ENCODE results near the gene OR52W1.

Gene OR52W1

GRCh38 chr11:6237266-6237665, 38.2 kb downstream of the OR52W1 start:
- H3K23ac ChIP-seq (ENCODE audit: low read length) = no peak overlapping the region
- DNase-seq = no peak
- no peak overlapping the region for H3K18ac ChIP-seq (ENCODE audit: low read length)
- peaks cover 2 to 5% of the 10 kb centered on the region in 2 experiments for H3K4me1 ChIP-seq (ENCODE audit: control insufficient read depth in 1 of 2, insufficient read depth in 2 of 2, low read length in 2 of 2)
- H2BK120ac ChIP-seq (ENCODE audit: insufficient read depth, low read length, poor library complexity) = no peak overlapping the region
- peaks cover 5% of the 10 kb centered on the region for H3K79me2 ChIP-seq (ENCODE audit: control insufficient read depth, insufficient read depth, low read length, poor library complexity)
- no peak overlapping the region for H3K4me2 ChIP-seq (ENCODE audit: low read length)
- no peak overlapping the region for H3K4me3 ChIP-seq (ENCODE audit: low read depth, low read length)
- no peaks in the 10 kb centered on the region for H3K9me3 ChIP-seq (ENCODE audit: insufficient read depth, low read depth, low read length)
- no peak overlapping the region for H2BK5ac ChIP-seq (ENCODE audit: low read depth, low read length, poor library complexity)
- H2AK5ac ChIP-seq (ENCODE audit: low read length) = no peak overlapping the region
- no peak overlapping the region for H3K14ac ChIP-seq (ENCODE audit: low read length)
- no peak overlapping the region for H4K12ac ChIP-seq (ENCODE audit: low read depth, low read length)
- WGBS (ENCODE audit: extremely low coverage, insufficient coverage, insufficient read length) = no CpG with 5 or more reads among the region's 4 CpGs
- peaks cover 7% of the 10 kb centered on the region for H3K79me1 ChIP-seq (ENCODE audit: low read length)
- H3K9ac ChIP-seq (ENCODE audit: low read length) = no peak overlapping the region
- no peaks in the 10 kb centered on the region for H3K27me3 ChIP-seq (ENCODE audit: insufficient read depth, low read length)
- no peak overlapping the region for H4K91ac ChIP-seq (ENCODE audit: low read depth, low read length)
- H2AFZ ChIP-seq (ENCODE audit: insufficient read depth, low read length, poor library complexity) = no peak overlapping the region
- H3K4ac ChIP-seq (ENCODE audit: low read depth, low read length) = no peak overlapping the region
- H2BK12ac ChIP-seq (ENCODE audit: low read length) = no peak overlapping the region
- no peaks in the 10 kb centered on the region for H3K36me3 ChIP-seq (ENCODE audit: control insufficient read depth in 1 of 2, insufficient read depth in 2 of 2, low read length in 2 of 2)
- no peak overlapping the region for H4K8ac ChIP-seq (ENCODE audit: low read depth, low read length)
- H3K27ac ChIP-seq (ENCODE audit: low read depth, low read length) = no peak overlapping the region

GRCh38 chr11:6237761-6238302, 38.8 kb downstream of the OR52W1 start:
- Histone ChIP-seq H3K4me1 (ENCODE audit: control insufficient read depth in 1 of 2, insufficient read depth in 2 of 2, low read length in 2 of 2) (peaks cover 2 to 5% of the 10 kb centered on the region in 2 experiments), H4K91ac (ENCODE audit: low read depth, low read length) (no peak overlapping the region), H3K14ac (ENCODE audit: low read length) (no peak overlapping the region), H3K4ac (ENCODE audit: low read depth, low read length) (no peak overlapping the region), H3K9me3 (ENCODE audit: insufficient read depth, low read depth, low read length) (no peaks in the 10 kb centered on the region), H3K79me2 (ENCODE audit: control insufficient read depth, insufficient read depth, low read length, poor library complexity) (peaks cover 5% of the 10 kb centered on the region), H4K8ac (ENCODE audit: low read depth, low read length) (no peak overlapping the region), H3K4me2 (ENCODE audit: low read length) (no peak overlapping the region), H3K27me3 (ENCODE audit: insufficient read depth, low read length) (no peaks in the 10 kb centered on the region), H2BK12ac (ENCODE audit: low read length) (no peak overlapping the region), H3K27ac (ENCODE audit: low read depth, low read length) (no peak overlapping the region), H3K4me3 (ENCODE audit: low read depth, low read length) (no peak overlapping the region), H2AFZ (ENCODE audit: insufficient read depth, low read length, poor library complexity) (no peak overlapping the region), H2BK5ac (ENCODE audit: low read depth, low read length, poor library complexity) (no peak overlapping the region), H3K79me1 (ENCODE audit: low read length) (peaks cover 7% of the 10 kb centered on the region), H4K12ac (ENCODE audit: low read depth, low read length) (no peak overlapping the region), H3K18ac (ENCODE audit: low read length) (no peak overlapping the region), H2AK5ac (ENCODE audit: low read length) (no peak overlapping the region), H3K36me3 (ENCODE audit: control insufficient read depth in 1 of 2, insufficient read depth in 2 of 2, low read length in 2 of 2) (no peaks in the 10 kb centered on the region), H2BK120ac (ENCODE audit: insufficient read depth, low read length, poor library complexity) (no peak overlapping the region), H3K9ac (ENCODE audit: low read length) (no peak overlapping the region), H3K23ac (ENCODE audit: low read length) (no peak overlapping the region)
- no peak for DNase-seq
- no CpG with 5 or more reads among the region's 5 CpGs for WGBS (ENCODE audit: extremely low coverage, insufficient coverage, insufficient read length)

- no CpG with 5 or more reads among the region's 1 CpG for WGBS (ENCODE audit: extremely low coverage, insufficient coverage, insufficient read length)
- Histone ChIP-seq H3K4me2 (ENCODE audit: low read length) (no peak within 1 kb of the TSS), H2BK5ac (ENCODE audit: low read depth, low read length, poor library complexity) (no peak within 1 kb of the TSS), H3K9ac (ENCODE audit: low read length) (no peak within 1 kb of the TSS), H3K18ac (ENCODE audit: low read length) (no peak within 1 kb of the TSS), H3K79me1 (ENCODE audit: low read length) (peaks cover 7% of the 10 kb centered on the region), H2BK120ac (ENCODE audit: insufficient read depth, low read length, poor library complexity) (no peak within 1 kb of the TSS), H4K91ac (ENCODE audit: low read depth, low read length) (no peak within 1 kb of the TSS), H4K12ac (ENCODE audit: low read depth, low read length) (no peak within 1 kb of the TSS), H2AFZ (ENCODE audit: insufficient read depth, low read length, poor library complexity) (no peak within 1 kb of the TSS), H2AK5ac (ENCODE audit: low read length) (no peak within 1 kb of the TSS), H3K27me3 (ENCODE audit: insufficient read depth, low read length) (no peaks in the 10 kb centered on the region), H3K27ac (ENCODE audit: low read depth, low read length) (no peak within 1 kb of the TSS), H3K9me3 (ENCODE audit: insufficient read depth, low read depth, low read length) (no peaks in the 10 kb centered on the region), H3K36me3 (ENCODE audit: control insufficient read depth in 1 of 2, insufficient read depth in 2 of 2, low read length in 2 of 2) (no peaks in the 10 kb centered on the region), H3K4me1 (ENCODE audit: control insufficient read depth in 1 of 2, insufficient read depth in 2 of 2, low read length in 2 of 2) (peaks cover 0 to 2% of the 10 kb centered on the region in 2 experiments), H3K4ac (ENCODE audit: low read depth, low read length) (no peak within 1 kb of the TSS), H4K8ac (ENCODE audit: low read depth, low read length) (no peak within 1 kb of the TSS), H3K23ac (ENCODE audit: low read length) (no peak within 1 kb of the TSS), H2BK12ac (ENCODE audit: low read length) (no peak within 1 kb of the TSS), H3K4me3 (ENCODE audit: low read depth, low read length) (no peak within 1 kb of the TSS), H3K79me2 (ENCODE audit: control insufficient read depth, insufficient read depth, low read length, poor library complexity) (peaks cover 5% of the 10 kb centered on the region), H3K14ac (ENCODE audit: low read length) (no peak within 1 kb of the TSS)
- DNase-seq = no peak
Measured at GRCh38 chr11:6238902-6239301, 39.9 kb downstream of the OR52W1 start, which contains the start of gene CNGA4. Gene CNGA4, plus strand, starts transcription at chr11:6239089. Its CDS starts 118 bp downstream, at chr11:6239207.

- H3K27ac ChIP-seq (ENCODE audit: low read depth, low read length) = no peak overlapping the region
- no peak overlapping the region for H3K23ac ChIP-seq (ENCODE audit: low read length)
- H3K18ac ChIP-seq (ENCODE audit: low read length) = no peak overlapping the region
- no peaks in the 10 kb centered on the region for H3K9me3 ChIP-seq (ENCODE audit: insufficient read depth, low read depth, low read length)
- peaks cover 5% of the 10 kb centered on the region for H3K79me1 ChIP-seq (ENCODE audit: low read length)
- H3K79me2 ChIP-seq (ENCODE audit: control insufficient read depth, insufficient read depth, low read length, poor library complexity) = no peaks in the 10 kb centered on the region
- H4K91ac ChIP-seq (ENCODE audit: low read depth, low read length) = no peak overlapping the region
- WGBS (ENCODE audit: extremely low coverage, insufficient coverage, insufficient read length) = no CpG with 5 or more reads among the region's 28 CpGs
- H4K8ac ChIP-seq (ENCODE audit: low read depth, low read length) = no peak overlapping the region
- H2AFZ ChIP-seq (ENCODE audit: insufficient read depth, low read length, poor library complexity) = no peak overlapping the region
- H3K4me2 ChIP-seq (ENCODE audit: low read length) = no peak overlapping the region
- H3K9ac ChIP-seq (ENCODE audit: low read length) = no peak overlapping the region
- no peak overlapping the region for H2BK5ac ChIP-seq (ENCODE audit: low read depth, low read length, poor library complexity)
- H3K14ac ChIP-seq (ENCODE audit: low read length) = no peak overlapping the region
- H3K27me3 ChIP-seq (ENCODE audit: insufficient read depth, low read length) = no peaks in the 10 kb centered on the region
- no peak overlapping the region for H2BK12ac ChIP-seq (ENCODE audit: low read length)
- H2AK5ac ChIP-seq (ENCODE audit: low read length) = no peak overlapping the region
- no peaks in the 10 kb centered on the region for H3K36me3 ChIP-seq (ENCODE audit: control insufficient read depth in 1 of 2, insufficient read depth in 2 of 2, low read length in 2 of 2)
- peak; percentile 85 to 95 for DNase-seq
- H3K4ac ChIP-seq (ENCODE audit: low read depth, low read length) = no peak overlapping the region
- no peak overlapping the region for H3K4me3 ChIP-seq (ENCODE audit: low read depth, low read length)
- no peaks in the 10 kb centered on the region for H3K4me1 ChIP-seq (ENCODE audit: control insufficient read depth in 1 of 2, insufficient read depth in 2 of 2, low read length in 2 of 2)
- H2BK120ac ChIP-seq (ENCODE audit: insufficient read depth, low read length, poor library complexity) = no peak overlapping the region
- H4K12ac ChIP-seq (ENCODE audit: low read depth, low read length) = no peak overlapping the region
Measured at GRCh38 chr11:6240139-6240538, 41.1 kb downstream of the OR52W1 start.
